Esophagus muscularis mucosa (tissue), 4 donors: ENCODE results near the gene MAZ. TPM values are rescaled to one million over a fixed set of nuclear protein-coding genes. Genes with fewer than 3 reads are reported as not detected.
"Not testable (repeated sequence)": the region's sequence is repeated elsewhere in the genome, so short reads cannot be mapped to it uniquely, and the experiment has no call there.

Experiments used
- DNase-seq: peaks from one replicate; pipeline ENCODE4 v3.0.0-alpha.2; 2017; ENCODE audit errors: extremely low spot score
- H3K27ac ChIP-seq, 4 donors: fragments of 200-600 bp; sonication (generic); replicated peaks in 1 of 4; 1 replicate in 3 of 4; 2 replicates in 1 of 4; pipeline ENCODE4 v1.5.1; 2016 to 2019; ENCODE audit warnings: mild to moderate bottlenecking in 1 of 4
- H3K27me3 ChIP-seq, 4 donors: fragments of 200-600 bp; sonication (generic); one replicate each; pipeline versions ENCODE4 v1.5.1 to v1.6.0; 2016 to 2019
- H3K36me3 ChIP-seq, 4 donors: fragments of 200-600 bp; sonication (generic); one replicate each; pipeline ENCODE4 v1.5.1; 2016 to 2019
- H3K4me1 ChIP-seq, 4 donors: fragments of 200-600 bp; sonication (generic); one replicate each; pipeline ENCODE4 v1.5.1; 2016 to 2019
- H3K4me3 ChIP-seq, 4 donors: fragments of 200-600 bp; sonication (generic); 1 replicate in 2 of 4; 2 replicates in 2 of 4; pipeline ENCODE4 v1.5.1; 2016 to 2019; ENCODE audit warnings: mild to moderate bottlenecking in 4 of 4, moderate library complexity in 1 of 4
- H3K9me3 ChIP-seq, 4 donors: fragments of 200-600 bp; sonication (generic); 1 replicate in 3 of 4; 2 replicates in 1 of 4; pipeline ENCODE4 v1.5.1; 2016 to 2019
- CTCF ChIP-seq, 3 experiments: fragments of 200-600 bp in 2 of 3; fragments of 450-650 bp in 1 of 3; sonication (generic) in 2 of 3; IDR thresholded peaks; one replicate each; pipeline ENCODE4 v1.5.1; 2017 to 2019; ENCODE audit warnings: antibody characterized with exemption in 3 of 3, mild to moderate bottlenecking in 2 of 3, moderate library complexity in 1 of 3
- EP300 ChIP-seq: sonication (generic); formaldehyde crosslinking; IDR thresholded peaks from one replicate; pipeline ENCODE4 v1.6.1; 2017; ENCODE audit warnings: antibody characterized with exemption
- POLR2A ChIP-seq: fragments of 450-650 bp; IDR thresholded peaks from one replicate; pipeline ENCODE4 v1.6.1; 2017; ENCODE audit warnings: antibody characterized with exemption, moderate library complexity, mild to moderate bottlenecking, low read depth
- POLR2AphosphoS5 ChIP-seq, 2 donors: sonication (generic); formaldehyde crosslinking; IDR thresholded peaks; one replicate each; pipeline ENCODE4 v1.6.1; 2017; ENCODE audit warnings: antibody characterized with exemption in 2 of 2
- WGBS: methylation state at CpG from one replicate; pipeline ENCODE4 v1.1.5; 2018; 5-methylcytosine and 5-hydroxymethylcytosine counted together
- intact Hi-C: fragments of 100-400 bp; cut with DNase I; formaldehyde crosslinking; loops from one replicate; pipeline ENCODE4 v1.15.1; 2023
- total RNA-seq, 4 donors: library from RNA; depleted of rRNA; stranded (reverse); fragments of >200 nt; gene quantifications; one replicate each; pipeline versions ENCODE4 v1.1.0 to v1.2.1, GENCODE V29; 2016

MAZ gene
- total RNA-seq, 4 donors from 2014 or later = 120 to 284 (median 158) TPM

- Histone ChIP-seq H3K27me3 (peaks cover 0 to 3% (median 0%) of the 10 kb centered on the region in 4 donors), H3K9me3 (no peaks in the 10 kb centered on the region), H3K4me3 (no peak overlapping the region), H3K36me3 (no peaks in the 10 kb centered on the region), H3K4me1 (no peaks in the 10 kb centered on the region), H3K27ac (no peak overlapping the region)
- TF ChIP-seq POLR2A = no peak
- no peak for TF ChIP-seq CTCF (IDR thresholded peaks at IDR 0.05)
- no peak for TF ChIP-seq EP300
- TF ChIP-seq POLR2AphosphoS5 (IDR thresholded peaks at IDR 0.05) = no peak
- DNase-seq = no peak
- intact Hi-C loops = no loop called here
- 94% methylated on average over 3 of the region's 3 CpGs for WGBS
These were observed 39.3 kb upstream of the MAZ start for GRCh38 chr16:29767062-29767461.

GRCh38 chr16:29769507-29769906, 36.8 kb upstream of the MAZ start:
- Histone ChIP-seq H3K9me3 (no peaks in the 10 kb centered on the region), H3K27ac (no peak overlapping the region), H3K27me3 (peaks cover 0 to under 1% (median 0%) of the 10 kb centered on the region in 4 donors), H3K36me3 (no peaks in the 10 kb centered on the region), H3K4me1 (no peaks in the 10 kb centered on the region), H3K4me3 (no peak overlapping the region)
- WGBS = 90% methylated on average over 2 of the region's 2 CpGs
- DNase-seq = no peak
- TF ChIP-seq CTCF (IDR thresholded peaks at IDR 0.05) = no peak
- TF ChIP-seq POLR2A = no peak
- no peak for TF ChIP-seq EP300
- no peak for TF ChIP-seq POLR2AphosphoS5 (IDR thresholded peaks at IDR 0.05)
- intact Hi-C loops = no loop called here

- H3K36me3 ChIP-seq = no peaks in the 10 kb centered on the region
- DNase-seq = no peak
- 71% methylated on average over 7 of the region's 7 CpGs for WGBS
- H3K27me3 ChIP-seq = no peaks in the 10 kb centered on the region
- H3K4me3 ChIP-seq = no peak overlapping the region
- no peaks in the 10 kb centered on the region for H3K4me1 ChIP-seq
- intact Hi-C loops = no loop called here
- no peaks in the 10 kb centered on the region for H3K9me3 ChIP-seq
- no peak for TF ChIP-seq CTCF (IDR thresholded peaks at IDR 0.05)
- TF ChIP-seq POLR2AphosphoS5 (IDR thresholded peaks at IDR 0.05) = no peak
- TF ChIP-seq EP300 = no peak
- TF ChIP-seq POLR2A = no peak
- H3K27ac ChIP-seq = no peak overlapping the region
These were observed 35.9 kb upstream of the MAZ start for GRCh38 chr16:29770250-29770929.

GRCh38 chr16:29772330-29772729, 34.0 kb upstream of the MAZ start:
- H3K4me3 ChIP-seq, DNase-seq, H3K27me3 ChIP-seq, intact Hi-C loops, H3K4me1 ChIP-seq, H3K9me3 ChIP-seq, H3K36me3 ChIP-seq, H3K27ac ChIP-seq: not testable (repeated sequence)
- WGBS = 85% methylated on average over 7 of the region's 7 CpGs

GRCh38 chr16:29774730-29775129, 31.6 kb upstream of the MAZ start:
- H3K9me3 ChIP-seq = no peaks in the 10 kb centered on the region
- H3K27ac ChIP-seq = no peak overlapping the region
- H3K36me3 ChIP-seq = no peaks in the 10 kb centered on the region
- intact Hi-C loops = no loop called here
- TF ChIP-seq EP300 (no peak), POLR2AphosphoS5 (IDR thresholded peaks at IDR 0.05) (no peak)
- H3K4me1 ChIP-seq = no peaks in the 10 kb centered on the region
- WGBS = 93% methylated on average over 5 of the region's 5 CpGs
- peaks cover 0 to 14% (median 0%) of the 10 kb centered on the region in 4 donors for H3K27me3 ChIP-seq
- DNase-seq = no peak
- H3K4me3 ChIP-seq = no peak overlapping the region
